NCI-H2227 treated with DMSO at 0.1 percent for 48 hours (cell line): Measurements from ENCODE around the gene CEND1.

ENCODE experiments used
- DNase-seq: peaks from one replicate; lab custom pipeline; 2025; lab: John Stamatoyannopoulos, UW

Gene CEND1

DNA sequence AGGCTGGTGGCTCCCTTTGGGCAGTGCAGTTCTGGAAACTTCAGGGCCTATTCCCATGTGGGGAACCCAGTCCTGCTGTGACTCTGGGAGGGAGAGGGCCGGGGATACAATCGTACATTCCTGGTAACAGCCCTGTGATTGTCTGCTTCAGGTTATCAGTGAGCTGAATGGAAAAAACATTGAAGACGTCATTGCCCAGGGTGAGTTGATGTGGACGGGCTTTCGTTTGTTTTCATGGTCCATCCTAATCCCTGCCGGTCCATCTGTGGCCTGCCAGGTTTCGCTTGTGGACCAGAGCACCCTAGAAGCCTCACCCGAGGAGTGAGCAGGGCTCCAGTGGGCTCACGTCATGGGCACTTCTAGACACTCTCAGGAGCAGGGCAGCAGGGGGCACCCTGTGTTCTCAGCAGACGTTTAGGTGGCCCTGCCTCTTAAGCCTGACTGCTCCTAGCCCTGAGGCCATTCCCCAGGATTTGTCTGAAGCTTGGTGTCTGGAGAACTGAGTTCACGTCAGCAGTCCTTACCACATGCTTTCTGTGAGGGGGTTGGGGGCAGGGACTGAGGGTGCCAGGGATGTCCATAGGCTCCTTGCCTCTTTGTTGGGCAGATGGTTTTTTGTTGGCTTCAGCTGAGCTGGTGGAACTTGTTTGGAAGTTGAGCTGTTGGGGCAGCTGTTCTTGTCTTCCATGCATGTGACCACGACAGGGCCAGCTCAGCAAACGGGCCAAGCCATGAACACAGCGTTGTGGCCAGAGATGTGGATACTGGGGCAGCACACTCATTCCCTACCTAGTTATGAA, 21.8 kb upstream of the CEND1 start:
- DNase-seq, result no peak

DNA sequence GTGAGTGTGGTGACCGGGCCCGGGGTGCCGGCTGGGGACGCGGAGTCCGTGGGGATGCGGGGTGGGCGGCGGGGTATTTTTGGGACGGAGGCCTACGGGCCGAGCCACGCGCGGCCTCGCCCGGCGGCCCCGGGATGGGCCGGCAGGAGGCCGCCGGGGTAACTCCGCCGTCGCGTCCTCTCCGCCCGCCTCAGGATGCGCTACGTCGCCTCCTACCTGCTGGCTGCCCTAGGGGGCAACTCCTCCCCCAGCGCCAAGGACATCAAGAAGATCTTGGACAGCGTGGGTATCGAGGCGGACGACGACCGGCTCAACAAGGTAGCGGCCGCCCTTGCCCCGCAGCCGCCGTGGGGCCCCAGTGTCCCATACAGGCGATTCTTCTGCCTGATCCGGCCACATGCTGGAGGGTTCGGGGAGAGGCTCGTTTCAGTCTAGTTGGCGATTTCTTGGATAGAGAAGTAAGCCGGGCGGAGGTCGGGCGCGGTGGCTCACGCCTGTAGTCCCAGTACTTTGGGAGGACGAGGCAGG, 20.2 kb upstream of the CEND1 start:
- no peak for DNase-seq

DNA sequence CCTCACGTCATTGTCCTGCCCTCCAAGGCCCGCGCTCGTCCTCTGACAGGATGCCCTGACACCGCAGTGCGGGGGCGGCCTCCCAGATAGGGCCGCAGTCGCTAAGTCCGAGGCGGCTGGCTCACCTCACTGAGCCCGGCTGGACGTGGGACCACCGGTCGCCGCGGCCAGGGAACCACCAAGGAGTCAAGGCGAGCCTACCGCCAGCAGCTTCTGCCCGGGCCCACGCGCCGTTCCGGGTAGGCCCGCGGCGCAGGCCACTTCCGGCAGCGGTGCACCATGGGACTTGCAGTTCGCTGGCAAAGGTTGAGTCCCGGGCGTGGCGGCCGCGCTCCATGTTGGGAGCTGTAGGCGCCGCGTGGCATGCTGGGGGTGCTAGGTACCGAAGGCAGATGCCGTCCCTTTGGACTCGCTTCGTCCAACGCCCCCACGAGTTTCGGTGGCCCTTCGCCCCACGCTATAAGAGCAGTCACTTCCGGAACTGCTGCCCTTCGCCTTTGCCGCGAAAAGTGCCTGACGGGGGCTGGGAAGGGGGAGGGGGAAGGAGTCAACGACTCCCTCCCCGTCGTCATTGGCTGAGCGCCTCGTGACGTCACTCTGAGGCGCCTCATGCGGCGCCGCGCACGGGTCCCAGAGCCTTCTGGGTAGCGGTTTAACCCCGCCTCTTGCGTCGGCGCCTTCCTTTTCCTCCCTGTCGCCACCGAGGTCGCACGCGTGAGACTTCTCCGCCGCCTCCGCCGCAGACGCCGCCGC, 19.6 kb upstream of the CEND1 start, which contains the start of gene RPLP2:
TSS of gene RPLP2 (plus strand) at position 681 of the 753 bp plus-strand sequence. CDS start 268 bp downstream, outside the sequence.
- DNase-seq, result peak; percentile 100

DNA sequence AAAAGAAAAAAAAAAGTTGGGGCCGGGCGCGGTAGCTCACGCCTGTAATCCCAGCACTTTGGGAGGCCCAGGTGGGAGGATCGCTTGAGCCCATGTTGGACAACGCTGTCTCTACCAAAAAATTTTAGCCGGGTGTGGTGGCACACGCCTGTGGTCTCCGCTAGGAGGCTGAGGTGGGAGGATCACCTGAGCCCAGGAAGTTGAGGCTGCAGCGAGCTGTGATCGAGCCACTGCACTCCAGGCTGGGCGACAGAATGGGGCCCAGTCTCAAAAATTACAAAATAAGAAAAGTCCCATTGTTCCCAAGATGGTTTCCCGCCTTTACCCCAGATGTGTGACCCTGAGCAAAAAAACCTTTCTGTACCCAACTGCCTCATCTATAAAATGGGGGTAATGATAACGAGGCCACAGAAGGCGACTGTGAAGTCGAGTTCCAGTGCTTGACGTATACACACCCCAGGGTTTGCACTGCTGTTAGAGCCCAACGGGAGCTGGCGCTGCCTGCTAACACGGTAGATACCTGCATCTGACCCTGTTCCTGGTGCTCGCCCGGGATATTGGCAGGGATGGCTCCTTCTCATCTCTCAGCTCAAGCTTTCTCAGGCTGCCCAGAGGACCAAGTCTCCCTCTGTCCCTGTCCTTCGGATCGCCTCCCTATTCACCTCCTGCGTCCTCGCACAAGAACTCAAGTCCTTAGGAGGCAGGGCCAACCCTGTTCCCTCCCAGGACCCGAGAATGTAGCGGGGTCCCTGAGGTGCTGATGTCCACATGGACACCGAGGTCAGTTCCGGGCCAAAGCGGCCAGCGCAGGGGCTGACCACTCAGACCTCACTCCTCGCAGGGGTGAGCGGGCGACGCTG, 18.8 kb upstream of the CEND1 start:
- peak; percentile 71 for DNase-seq

DNA sequence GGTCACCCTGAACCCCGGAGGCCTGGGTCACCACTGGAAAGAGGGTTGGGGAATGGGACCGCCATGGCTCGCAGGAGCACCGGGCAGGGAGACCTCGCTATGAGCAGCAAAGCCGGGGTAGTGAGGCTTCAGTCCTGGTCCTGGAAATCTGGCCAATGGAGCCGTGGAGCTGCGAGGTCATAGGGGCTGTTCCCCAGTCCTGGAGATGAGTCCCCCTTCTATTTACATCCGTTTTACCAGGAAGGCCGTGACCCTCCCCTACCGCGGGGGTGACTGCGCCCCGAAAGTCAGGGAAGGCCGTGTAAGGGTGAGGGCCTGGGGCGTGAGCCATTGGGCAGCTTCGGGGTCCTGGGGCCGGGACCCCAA, 14.7 kb upstream of the CEND1 start:
- DNase-seq, result no peak

DNA sequence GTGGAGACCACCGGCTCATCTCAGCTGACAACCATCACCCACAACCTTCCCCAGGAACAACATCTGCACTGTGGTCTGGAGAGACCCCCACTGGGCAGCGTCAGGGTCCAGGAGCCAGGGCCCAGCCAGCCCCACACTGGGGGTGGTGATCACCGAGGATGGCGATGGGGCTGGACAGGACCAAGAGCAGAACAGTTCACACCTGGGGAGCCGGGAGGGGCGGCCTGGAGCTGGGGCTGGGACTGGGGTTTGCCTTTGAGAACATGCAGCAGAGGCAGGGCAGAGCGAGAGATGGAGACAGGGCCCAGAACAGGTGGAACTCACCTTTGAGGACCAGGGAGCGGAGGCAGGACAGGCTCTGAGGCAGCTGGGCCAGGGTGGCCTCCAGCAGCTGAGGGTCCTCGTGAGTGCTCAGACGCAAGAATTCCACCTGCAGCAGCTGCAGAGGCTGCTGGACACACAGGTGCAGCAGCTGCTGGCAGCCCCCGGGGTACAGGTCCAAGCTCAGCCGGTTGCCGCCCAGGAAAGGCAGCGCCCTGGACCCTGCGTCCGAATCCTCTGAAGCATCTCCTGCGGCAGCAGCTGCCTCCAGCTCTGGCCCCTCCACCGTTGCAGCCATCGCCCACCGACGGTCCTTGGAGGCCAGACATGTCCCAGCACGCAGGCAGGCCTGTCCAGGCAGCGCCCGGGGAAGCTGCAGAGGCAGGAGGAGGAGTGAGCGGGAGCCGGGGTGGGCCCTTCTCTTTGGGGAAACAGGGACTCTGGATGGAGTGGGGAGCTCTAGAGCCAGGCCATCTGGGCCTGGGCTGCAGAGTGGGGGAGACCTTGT, 14.1 kb upstream of the CEND1 start:
- DNase-seq, result no peak

DNA sequence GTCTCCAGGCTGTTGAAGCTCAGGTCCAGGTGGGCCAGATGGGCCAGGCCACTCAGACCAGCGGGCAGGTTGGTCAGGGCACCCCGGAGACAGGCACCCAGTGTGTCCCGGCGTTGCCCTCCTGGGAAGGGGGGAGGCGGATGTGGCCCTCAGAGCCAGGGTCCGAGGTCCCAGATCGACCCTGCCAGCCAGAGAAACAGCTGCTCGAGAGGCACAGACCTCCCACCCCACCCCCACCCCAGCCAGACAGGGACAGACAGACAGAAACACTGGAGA, 13.5 kb upstream of the CEND1 start:
- no peak for DNase-seq

DNA sequence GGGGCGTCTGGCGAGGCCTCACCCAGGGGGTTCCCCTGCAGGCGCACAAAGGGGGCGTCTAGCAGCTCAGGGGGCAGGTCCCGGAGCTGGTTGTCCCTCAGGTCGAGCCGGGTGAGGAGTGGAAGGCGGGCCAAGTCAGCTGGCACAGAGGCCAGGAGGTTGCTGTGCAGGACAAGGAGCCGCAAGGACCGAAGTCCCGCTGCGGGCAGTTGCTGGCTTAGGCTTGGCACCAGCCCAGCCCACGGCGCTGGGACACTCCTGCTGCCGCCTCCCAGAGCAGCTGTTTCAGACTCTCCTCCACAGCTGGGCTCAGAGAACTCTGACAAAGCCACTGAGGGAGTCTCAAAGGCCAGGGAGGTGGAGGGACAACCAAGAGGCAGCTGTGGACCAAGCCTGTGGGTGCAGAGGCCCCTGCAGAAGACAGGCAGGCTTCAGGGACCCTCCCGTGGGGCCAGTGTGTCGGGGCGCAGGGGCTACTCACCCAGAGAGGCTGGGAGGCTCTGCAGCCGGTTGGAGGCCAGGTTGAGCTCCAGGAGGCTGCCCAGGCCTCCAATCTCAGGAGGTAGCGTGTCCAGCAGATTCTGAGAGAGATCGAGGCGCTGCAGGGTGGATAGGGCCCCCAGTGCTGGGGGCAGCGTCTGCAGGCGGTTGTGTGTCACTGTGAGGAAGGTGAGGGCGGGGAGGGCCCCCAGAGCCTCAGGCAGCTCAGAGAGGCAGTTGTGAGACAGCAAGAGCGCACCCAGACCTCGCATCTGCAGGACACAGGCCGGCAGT, 13.0 kb upstream of the CEND1 start:
- no peak for DNase-seq

DNA sequence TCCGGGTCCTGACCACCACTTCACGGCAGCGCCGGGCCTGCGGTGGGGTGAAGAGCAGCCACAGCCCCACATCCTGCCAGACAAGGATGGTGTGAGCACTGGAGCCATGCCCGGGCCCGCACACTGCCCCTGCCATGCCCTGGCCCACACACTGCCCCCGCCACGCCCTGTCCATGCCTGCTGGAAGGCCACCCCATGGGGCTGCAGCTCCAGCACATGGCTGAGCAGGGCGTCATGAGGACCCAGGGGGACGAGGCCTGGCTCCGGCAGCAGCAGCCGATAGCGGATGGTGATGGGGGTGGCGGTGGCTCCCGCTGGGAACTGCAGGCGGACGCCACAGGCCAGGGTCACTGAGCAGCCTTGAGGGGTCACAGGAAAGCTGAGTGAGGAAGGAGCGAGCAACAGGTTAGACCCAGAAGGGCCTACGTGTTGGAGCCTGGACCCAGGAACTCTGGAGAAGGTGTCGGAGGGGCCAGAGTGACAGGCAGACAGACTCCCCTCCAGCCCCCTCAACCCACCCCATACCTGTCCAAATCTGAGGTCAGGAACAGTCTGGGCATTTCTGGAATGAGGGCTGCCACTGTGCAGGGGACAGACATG, 12.2 kb upstream of the CEND1 start:
- DNase-seq, result no peak

DNA sequence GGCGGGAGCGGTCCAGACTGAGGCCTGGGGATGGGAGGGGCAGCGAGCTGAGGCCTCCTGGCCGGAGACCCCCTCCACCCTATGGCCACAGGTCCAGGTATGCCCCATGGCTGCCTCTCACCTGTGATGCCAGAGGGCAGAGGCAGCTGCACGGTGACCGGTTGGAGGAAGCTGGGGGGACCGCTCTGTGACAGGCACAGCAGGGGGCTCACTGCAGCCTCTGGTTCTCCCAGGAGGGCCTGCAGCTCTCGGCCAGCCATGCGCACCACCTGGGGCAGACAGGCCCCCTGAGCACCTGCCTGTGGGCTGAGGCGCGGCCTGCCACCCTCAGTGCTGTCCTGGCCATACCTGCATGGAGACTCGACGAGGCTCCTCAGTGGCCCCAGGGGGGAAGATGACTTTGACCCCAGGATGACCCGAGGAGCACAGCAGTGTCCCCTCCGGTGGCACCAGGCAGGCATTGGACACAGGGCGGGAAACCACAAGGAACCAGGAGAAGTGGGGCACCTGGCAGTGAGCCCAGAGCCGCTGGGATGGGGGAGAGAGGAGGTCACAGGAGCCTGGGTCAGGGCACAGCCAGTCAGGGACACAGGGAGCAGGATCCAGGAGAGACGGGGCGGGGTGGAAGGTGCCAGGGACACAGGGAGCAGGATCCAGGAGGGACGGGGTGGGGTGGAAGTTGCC, 11.3 kb upstream of the CEND1 start:
- no peak for DNase-seq

DNA sequence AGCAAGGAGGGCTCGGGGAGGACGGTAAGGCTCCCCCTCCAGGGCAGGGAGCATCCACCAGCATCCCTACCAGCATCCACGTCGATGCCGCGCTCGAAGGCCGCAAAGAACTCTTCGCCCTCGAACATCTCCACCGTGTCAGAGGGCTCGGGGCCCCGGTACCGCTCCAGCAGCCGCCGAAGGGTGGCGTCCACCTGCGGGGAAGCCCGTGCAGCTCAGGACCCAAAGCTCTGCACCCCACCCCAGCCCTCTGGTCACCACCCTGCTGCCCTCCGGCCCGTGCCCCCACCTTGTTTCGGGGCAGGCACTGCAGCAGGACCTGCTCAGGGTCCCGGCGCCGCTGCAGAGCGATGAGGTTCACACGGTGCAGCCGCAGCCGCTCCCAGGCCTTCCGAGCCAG, 10.6 kb upstream of the CEND1 start:
- no peak for DNase-seq

DNA sequence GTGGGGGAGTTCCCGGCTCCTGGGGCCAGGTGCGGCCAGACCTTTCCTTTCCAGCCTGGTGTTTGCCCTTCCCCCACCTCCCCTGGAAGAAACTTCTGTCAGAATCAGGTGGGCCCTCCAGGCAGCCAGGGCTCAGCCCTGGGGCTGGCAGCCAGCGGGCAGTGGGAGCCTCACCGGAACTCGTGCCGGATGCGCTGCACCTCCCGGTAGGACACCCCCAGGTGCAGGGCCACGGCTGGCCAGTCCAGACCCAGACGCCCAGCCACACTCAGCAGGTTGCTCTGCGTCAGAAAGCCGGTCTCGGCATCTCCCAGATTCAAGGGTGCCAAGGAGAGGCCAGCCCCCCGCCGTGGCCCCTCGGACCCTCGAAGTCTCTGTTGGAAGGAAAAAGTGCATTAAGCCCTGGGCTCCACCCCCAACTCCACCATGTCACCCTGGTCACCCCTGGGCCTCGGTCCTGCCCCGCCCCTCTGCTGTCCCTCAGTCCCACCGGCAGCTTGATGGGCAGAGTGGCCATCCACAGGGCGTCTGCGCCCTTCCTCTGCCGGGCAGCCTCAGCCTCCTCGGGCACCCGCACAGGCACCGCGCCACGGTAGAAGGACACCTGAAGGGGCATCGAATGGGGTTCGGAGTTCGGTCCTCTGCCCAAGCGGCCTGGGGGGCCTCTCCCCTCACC, 9.9 kb upstream of the CEND1 start:
- DNase-seq, result no peak

DNA sequence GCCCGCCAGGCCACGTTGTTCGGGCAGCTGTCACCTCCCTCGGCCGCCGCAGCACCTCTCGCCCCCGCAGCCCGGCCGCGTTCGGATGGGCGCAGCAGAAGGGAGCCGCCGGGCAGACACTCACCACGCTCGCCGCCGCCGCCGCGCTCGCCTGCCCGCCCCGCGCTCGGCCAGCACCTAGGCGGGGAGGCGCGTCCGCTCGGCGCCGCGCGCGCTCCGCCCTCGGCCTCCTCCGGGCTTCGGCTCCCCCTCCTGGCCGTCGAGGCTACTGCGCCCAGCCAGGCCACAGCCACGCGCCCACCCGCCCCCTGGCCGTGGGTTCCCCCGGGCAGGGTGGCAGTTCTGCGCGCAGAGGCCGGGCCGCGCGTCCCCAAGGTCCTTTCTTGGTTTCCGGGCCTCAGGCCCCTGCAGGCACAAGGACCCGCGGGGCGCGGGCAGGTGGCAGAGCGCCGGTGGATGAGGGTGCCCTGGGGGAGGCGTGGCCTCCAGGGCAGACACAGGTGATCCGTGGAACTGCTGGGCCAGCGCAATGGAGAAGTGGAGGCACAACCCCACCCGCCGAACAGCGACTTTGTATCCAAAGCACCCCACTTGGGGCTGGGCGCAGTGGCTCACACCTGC, 8.3 kb upstream of the CEND1 start, which contains the start of gene SLC25A22:
TSS of gene SLC25A22 (minus strand) at position 189 of the 621 bp plus-strand sequence. CDS start 3,275 bp downstream, outside the sequence.
- peak; percentile 83 for DNase-seq

DNA sequence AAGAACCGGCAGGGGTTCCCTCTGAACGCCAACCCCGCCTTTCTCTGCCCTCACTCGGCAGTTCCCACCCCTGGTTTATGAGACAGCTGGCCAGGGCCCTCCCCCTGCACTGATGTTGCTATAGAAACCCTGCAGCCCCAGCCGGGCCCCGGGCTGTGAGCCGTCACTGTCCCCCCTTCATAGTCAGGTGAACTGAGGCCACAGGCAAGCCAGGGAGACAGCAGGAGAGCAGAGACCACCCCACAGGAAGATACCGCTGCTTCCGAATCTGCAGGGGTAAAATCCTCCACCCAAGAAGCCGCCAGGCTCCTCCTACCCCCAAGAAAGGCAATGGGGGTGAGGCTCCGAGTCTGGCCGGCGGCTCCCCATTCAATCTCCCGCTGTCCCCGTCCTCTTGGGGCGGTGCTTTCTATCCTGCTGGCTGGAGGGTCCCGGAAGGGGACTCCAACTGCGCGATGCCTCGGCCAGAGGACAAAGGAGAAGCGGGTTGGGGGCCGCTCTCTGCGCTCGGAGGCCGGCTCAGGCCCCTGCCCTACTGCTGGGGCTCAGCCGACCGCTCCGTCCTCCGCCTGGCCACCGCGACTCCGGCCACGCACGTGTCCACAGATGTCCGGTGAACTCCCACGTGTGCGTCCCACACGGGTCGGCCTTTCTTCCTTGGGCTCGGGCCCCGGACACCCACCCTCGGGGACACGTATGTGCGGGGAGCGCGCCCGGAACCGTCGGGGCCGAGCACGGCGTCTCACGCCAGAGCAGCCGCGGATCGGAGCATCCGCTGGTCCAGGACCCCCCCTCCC, 7.6 kb upstream of the CEND1 start:
- peak; percentile 90 for DNase-seq

DNA sequence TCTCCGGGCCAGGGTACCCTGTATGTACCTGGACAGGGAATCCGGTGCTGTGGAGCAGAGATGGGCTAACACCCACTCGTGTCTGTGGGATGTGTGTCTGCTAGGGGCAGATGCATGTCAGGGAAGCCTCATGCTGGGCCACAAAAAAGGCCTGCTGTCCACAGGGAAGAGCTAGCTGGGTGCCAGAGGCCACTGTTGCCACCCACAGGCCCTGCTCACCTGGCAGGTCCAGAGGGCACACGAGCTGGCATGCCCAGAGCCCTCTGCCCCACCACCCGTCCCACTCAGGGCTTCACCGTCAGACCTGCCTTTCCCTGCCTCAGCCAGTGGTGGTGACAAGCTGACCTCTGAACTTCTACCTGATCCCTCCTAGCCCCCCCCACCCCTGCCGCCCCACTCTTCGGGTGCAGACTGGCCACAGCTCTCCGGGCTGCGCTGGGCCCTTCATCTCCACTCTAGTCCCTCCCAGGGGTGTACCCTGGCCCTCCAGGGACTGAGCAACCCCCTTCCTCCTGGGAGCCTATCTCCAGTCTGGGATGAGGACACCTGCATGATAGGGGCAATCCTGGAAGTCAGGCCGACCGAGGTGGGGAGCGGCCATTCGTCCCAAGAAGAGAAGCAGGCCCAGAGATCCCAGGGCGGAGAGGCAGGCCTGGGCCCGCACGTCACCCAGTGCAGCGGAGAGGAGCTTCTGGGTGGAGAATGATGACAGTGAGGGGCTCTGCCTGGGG, 6.8 kb upstream of the CEND1 start:
- DNase-seq, result no peak

DNA sequence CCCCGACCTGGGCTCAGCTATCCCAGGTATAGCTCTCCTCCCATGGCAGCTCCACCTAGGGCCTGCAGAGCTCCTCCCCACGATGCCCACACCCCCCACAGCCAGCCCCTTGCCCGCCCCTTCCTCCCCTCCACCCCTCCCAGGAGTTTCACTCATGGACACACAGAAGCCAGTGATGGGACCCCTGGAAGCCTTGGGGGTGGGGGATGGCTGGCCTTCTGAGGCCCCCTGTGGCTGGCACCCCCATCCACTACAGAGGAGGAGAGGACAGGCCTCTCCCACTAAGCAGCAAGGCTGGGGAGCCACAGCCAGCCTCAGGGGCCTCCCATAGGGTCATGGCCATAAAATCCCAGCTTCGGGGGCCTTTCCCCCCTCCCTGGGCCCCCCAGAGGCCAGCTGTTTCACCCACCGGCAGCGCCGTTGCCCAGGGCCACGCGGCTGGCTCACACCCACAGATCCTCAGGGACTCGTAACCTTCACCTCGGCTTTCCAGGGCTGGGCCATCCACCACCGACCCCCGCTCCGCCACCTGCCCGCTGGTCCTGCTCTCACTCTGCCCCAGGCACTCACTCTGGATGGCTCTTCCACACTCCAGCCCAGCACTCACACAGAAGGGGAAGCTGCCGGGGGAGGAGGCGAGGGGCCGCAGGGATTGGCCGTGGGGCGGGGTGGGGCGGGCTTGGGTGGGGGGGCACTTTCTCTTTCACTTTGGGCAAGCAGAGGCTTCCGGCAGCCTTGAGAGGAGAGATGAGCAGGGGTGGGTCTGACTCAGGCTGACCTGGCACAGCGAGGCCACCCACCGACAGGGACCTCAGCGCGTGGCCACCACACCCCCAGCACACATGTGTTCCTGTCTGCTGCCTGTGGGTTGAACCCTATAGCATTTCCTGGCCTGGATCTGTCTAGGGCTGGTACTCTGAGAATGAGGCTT, 6.0 kb upstream of the CEND1 start:
- peak; percentile 78 for DNase-seq
